ENCODE results near the gene WIPI1. TPM values are rescaled to one million over a fixed set of nuclear protein-coding genes. Genes with fewer than 3 reads are reported as not detected.

The WIPI1 gene
- total and polyA plus RNA-seq, 4 experiments from 2014 or later = 4.4 to 12.3 (median 9.9) TPM

DNA sequence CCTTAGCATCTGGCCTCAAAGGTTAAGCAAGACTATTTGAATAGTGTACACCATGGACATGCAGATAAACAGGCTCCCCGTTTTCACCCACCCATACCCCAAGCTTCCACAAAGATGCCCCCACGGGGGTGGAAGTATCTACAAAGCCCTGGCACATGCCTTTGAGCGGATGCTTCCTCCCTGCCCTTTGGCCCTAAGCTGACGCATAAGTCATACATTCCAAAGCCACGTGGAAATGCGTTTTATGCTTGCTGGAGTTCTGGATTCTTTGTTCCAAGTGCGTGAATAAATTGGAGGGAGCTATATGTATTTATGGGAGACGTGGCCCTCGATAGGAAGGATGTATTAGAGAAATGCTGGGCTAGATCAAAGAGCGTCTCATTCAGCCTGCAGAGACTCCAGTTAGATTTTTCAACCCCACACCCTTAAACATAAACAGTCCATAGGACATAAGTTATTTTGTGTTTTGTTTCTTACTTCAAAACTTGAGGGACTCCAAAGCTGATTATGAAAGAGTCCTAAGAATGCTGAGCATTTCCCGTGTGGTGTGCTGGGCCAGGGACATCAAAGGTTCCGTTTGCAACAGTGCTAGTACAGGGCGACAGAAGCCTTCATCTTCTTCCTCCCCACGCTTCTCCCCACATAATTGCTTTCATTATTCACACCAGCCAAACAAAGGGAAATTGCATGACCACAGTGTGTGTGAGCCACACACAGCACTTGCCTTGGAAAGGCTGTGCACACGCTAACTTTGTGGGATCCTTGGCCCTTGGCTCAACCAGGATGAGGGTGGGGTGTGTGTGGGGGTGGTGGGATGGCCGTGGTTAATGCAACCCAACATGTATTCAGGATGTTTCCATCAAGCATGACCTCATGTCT, 73.6 kb downstream of the WIPI1 start:
- Histone ChIP-seq H3K4me1 (ENCODE audit: insufficient read depth, low read length) (peaks cover 26% of the 10 kb centered on the region), H3K27ac (ENCODE audit: low read depth, low read length) (no peak overlapping the region), H3K9me3 (ENCODE audit: control insufficient read depth in 1 of 2, low read length in 2 of 2) (no peaks in the 10 kb centered on the region), H3K4me3 (ENCODE audit: low read length in 2 of 2) (peak overlapping the region in 1 of 2 donors; percentile 20), H3K36me3 (ENCODE audit: insufficient read depth, low read length) (no peaks in the 10 kb centered on the region), H3K27me3 (ENCODE audit: insufficient read depth, low read length) (no peaks in the 10 kb centered on the region)
- DNase-seq = peak in 3 of 5 donors; percentile 26 to 28 (median 27)
- Mint-ChIP-seq H3K27me3 (no peaks in the 10 kb centered on the region), H3K4me3 (peak overlapping the region; percentile 43 to 83 (median 66)), H3K36me3 (peaks cover 1 to 6% of the 10 kb centered on the region in 2 donors), H3K4me1 (peaks cover 22 to 43% (median 27%) of the 10 kb centered on the region in 4 donors), H3K27ac (peak overlapping the region; percentile 13 to 86 (median 67)), H3K9me3 (no peaks in the 10 kb centered on the region)
- CTCF ChIA-PET (ENCODE audit: partially characterized antibody) = interaction anchor here (1.2 to 4.2 kb wide), 3 partner anchors 15 to 97 kb away, joined by 3 to 25 read pairs (median 4); no protein-coding TSS in a partner anchor
- POLR2A ChIA-PET (ENCODE audit: partially characterized antibody) = interaction anchor here (0.6 to 2.5 kb wide), 6 partner anchors 12 to 93 kb away, joined by 3 to 19 read pairs (median 4); partner anchors contain the start of genes ARSG and SLC16A6
- intact Hi-C loops (cut with micrococcal nuclease) = loop anchor here (2.0 kb wide), 1 partner anchor 27 kb away; no protein-coding TSS in a partner anchor

DNA sequence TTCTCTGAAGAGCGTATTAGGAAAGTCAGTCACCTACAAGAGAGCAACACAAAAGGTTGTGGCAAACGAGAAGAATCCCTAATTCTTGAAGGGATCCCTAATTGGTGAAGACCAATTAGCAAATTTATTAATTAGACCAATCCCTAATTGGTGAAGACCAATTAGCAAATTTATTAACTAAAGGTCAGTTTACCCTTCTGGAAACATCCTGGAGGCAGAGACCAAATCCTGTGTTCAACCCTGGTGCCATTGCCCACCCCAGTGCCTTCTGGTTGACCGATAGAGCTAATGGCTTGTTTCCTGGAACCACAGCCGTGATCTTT, 74.2 kb downstream of the WIPI1 start:
- Mint-ChIP-seq H3K9me3 (no peaks in the 10 kb centered on the region), H3K4me1 (peaks cover 22 to 43% (median 27%) of the 10 kb centered on the region in 4 donors), H3K27ac (peak overlapping the region in 3 of 7 donors; percentile 60 to 84 (median 68)), H3K36me3 (peaks cover 1 to 6% of the 10 kb centered on the region in 2 donors), H3K27me3 (no peaks in the 10 kb centered on the region), H3K4me3 (peak overlapping the region in 3 of 8 donors; percentile 63 to 78 (median 67))
- ChIA-PET CTCF (ENCODE audit: partially characterized antibody) (interaction anchor here (1.2 to 4.2 kb wide), 3 partner anchors 15 to 96 kb away, joined by 3 to 25 read pairs (median 4); no protein-coding TSS in a partner anchor), POLR2A (ENCODE audit: partially characterized antibody) (interaction anchor here (1.2 to 2.5 kb wide), 4 partner anchors 12 to 92 kb away, joined by 3 to 19 read pairs (median 4); partner anchors contain the start of genes ARSG and SLC16A6)
- H3K4me1 ChIP-seq (ENCODE audit: insufficient read depth, low read length) = peaks cover 26% of the 10 kb centered on the region
- no peak for DNase-seq
- H3K9me3 ChIP-seq (ENCODE audit: control insufficient read depth in 1 of 2, low read length in 2 of 2) = no peaks in the 10 kb centered on the region
- H3K27me3 ChIP-seq (ENCODE audit: insufficient read depth, low read length) = no peaks in the 10 kb centered on the region
- intact Hi-C loops (cut with micrococcal nuclease) = no loop called here
- H3K27ac ChIP-seq (ENCODE audit: low read depth, low read length) = no peak overlapping the region
- no peak overlapping the region for H3K4me3 ChIP-seq (ENCODE audit: low read length in 2 of 2)
- H3K36me3 ChIP-seq (ENCODE audit: insufficient read depth, low read length) = no peaks in the 10 kb centered on the region

DNA sequence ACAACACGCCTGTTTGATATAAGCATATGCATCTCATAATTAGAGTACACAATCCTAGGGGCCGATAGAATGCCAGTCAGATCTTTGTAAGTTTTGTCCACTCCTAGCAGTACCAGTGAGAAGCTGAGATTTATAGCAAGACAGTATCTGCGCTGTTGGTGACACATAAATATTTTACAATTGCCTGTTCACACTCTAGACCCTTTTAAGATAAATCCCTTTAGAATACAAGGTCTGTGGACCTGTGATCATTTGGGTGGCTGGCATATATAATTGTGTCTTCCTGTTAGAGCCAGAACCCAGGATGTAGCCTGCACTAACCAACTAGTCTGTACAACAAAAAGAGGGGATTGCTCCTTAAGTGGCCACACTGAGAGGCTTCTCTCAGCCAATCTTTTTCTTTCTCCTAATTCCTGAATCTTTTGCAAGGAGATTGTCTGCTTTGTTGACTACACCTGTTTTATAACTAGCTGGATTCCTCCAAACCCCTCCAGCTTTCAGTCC, 74.7 kb downstream of the WIPI1 start:
- H3K36me3 Mint-ChIP-seq = peaks cover 3 to 6% of the 10 kb centered on the region in 2 donors
- peaks cover 26% of the 10 kb centered on the region for H3K4me1 ChIP-seq (ENCODE audit: insufficient read depth, low read length)
- no peaks in the 10 kb centered on the region for H3K27me3 ChIP-seq (ENCODE audit: insufficient read depth, low read length)
- peaks cover 22 to 43% (median 26%) of the 10 kb centered on the region in 4 donors for H3K4me1 Mint-ChIP-seq
- POLR2A ChIA-PET (ENCODE audit: partially characterized antibody) = interaction anchor here (0.8 to 2.5 kb wide), 6 partner anchors 11 to 92 kb away, joined by 3 to 19 read pairs (median 4); partner anchors contain the start of genes ARSG and SLC16A6
- no peak for DNase-seq
- H3K36me3 ChIP-seq (ENCODE audit: insufficient read depth, low read length) = no peaks in the 10 kb centered on the region
- intact Hi-C loops (cut with micrococcal nuclease) = no loop called here
- no peaks in the 10 kb centered on the region for H3K27me3 Mint-ChIP-seq
- CTCF ChIA-PET (ENCODE audit: partially characterized antibody) = interaction anchor here (0.8 to 4.2 kb wide), 2 partner anchors 16 to 42 kb away, joined by 3 to 25 read pairs; no protein-coding TSS in a partner anchor
- H3K9me3 Mint-ChIP-seq = no peaks in the 10 kb centered on the region
- H3K4me3 Mint-ChIP-seq = no peak overlapping the region
- no peak overlapping the region for H3K27ac Mint-ChIP-seq
- no peaks in the 10 kb centered on the region for H3K9me3 ChIP-seq (ENCODE audit: control insufficient read depth in 1 of 2, low read length in 2 of 2)
- H3K27ac ChIP-seq (ENCODE audit: low read depth, low read length) = no peak overlapping the region
- H3K4me3 ChIP-seq (ENCODE audit: low read length in 2 of 2) = no peak overlapping the region

DNA sequence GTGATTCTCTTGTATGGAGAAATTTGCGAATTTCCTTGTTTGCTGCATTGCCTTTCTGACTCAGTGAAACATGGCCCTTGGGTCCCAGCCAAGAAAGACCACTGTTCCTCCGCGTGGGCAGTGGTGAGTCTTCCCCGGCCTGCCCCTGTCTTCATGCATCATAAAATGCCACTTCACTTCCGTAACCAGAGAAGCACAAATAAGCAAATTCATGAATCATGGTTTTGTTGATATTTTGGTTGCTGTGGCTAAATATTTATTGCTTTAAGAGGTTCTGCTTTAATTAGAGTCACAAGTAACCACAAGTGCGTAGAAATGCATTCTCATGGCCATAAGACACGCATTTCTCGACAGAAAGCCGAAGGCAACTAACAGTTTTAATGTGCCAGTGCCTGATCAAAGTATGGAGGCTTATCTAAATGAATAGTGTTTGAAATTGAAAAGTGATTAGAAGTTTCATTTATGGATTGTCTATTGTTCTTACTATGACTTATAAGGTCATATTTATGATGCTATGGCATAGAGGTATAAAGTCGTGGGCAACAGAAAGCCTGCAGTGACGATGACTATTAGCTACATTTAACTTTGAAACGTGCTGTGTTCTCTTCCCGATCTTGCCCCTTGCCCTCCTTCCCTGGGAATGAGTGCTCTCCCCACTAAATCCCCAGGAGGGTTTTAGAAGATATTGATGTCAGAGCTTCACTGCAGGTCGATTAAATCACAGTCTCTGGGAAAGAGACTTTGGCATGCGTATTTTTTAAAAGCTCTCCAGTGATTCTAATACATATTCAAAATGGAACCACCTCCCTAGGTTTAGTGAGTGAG, 76.0 kb downstream of the WIPI1 start:
- DNase-seq = no peak
- Mint-ChIP-seq H3K4me3 (no peak overlapping the region), H3K4me1 (peaks cover 21 to 43% (median 24%) of the 10 kb centered on the region in 4 donors), H3K36me3 (peaks cover 3 to 9% of the 10 kb centered on the region in 2 donors), H3K27me3 (no peaks in the 10 kb centered on the region), H3K27ac (peak overlapping the region in 2 of 7 donors; percentile 12 to 27), H3K9me3 (no peaks in the 10 kb centered on the region)
- ChIA-PET CTCF (ENCODE audit: partially characterized antibody) (no interaction called here), POLR2A (ENCODE audit: partially characterized antibody) (interaction anchor here (0.8 to 0.9 kb wide), 2 partner anchors 16 to 26 kb away, joined by 3 to 4 read pairs; no protein-coding TSS in a partner anchor)
- Histone ChIP-seq H3K27ac (ENCODE audit: low read depth, low read length) (no peak overlapping the region), H3K4me1 (ENCODE audit: insufficient read depth, low read length) (peaks cover 26% of the 10 kb centered on the region), H3K27me3 (ENCODE audit: insufficient read depth, low read length) (no peaks in the 10 kb centered on the region), H3K9me3 (ENCODE audit: control insufficient read depth in 1 of 2, low read length in 2 of 2) (no peaks in the 10 kb centered on the region), H3K4me3 (ENCODE audit: low read length in 2 of 2) (no peak overlapping the region), H3K36me3 (ENCODE audit: insufficient read depth, low read length) (no peaks in the 10 kb centered on the region)
- intact Hi-C loops (cut with micrococcal nuclease) = no loop called here

DNA sequence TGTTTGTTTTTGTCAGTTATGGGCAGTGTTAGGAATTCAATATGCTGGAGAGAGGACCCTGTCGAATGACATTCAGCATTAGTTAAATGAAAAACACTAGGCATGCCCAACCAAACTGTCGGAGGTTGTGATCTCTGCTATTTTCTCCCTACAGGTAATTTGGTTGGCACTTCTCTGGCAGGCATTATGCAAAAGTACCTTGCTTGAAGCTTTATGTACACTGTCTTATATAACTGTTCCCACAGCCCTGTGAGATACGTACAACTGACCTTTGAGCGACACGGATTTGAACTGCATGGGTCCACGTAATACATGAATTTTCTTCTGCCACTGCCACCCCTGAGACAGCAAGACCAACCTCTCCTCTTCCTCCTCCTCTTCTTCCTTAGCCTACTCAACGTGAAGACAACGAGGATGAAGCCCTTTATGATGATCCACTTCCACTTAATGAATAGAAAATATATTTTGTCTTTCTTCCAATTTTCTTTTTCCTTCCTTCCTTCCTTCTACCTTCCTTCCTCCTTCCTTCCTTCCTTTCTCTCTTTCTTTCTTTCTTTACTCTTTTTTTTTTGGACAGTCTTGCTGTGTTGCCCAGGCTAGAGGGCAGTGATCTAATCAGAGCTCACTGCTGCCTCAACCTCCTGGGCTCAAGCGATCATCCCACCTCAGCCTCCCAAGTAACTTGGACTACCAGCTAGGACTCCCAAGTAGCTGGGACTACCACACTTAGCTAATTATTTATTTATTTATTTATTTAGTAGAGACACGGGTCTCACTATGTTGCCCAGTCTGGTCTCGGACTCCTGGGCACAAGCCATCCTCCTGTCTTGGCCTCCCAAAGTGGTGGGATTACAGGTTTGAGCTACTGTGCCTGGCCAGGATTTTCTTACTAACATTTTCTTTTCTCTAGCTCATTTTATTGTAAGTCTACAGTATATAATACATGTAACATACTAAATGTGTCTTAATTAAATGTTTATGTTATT, 77.3 kb downstream of the WIPI1 start:
- Histone ChIP-seq H3K36me3 (ENCODE audit: insufficient read depth, low read length) (no peaks in the 10 kb centered on the region), H3K4me3 (ENCODE audit: low read length in 2 of 2) (no peak overlapping the region), H3K9me3 (ENCODE audit: control insufficient read depth in 1 of 2, low read length in 2 of 2) (no peaks in the 10 kb centered on the region), H3K27ac (ENCODE audit: low read depth, low read length) (no peak overlapping the region), H3K27me3 (ENCODE audit: insufficient read depth, low read length) (no peaks in the 10 kb centered on the region), H3K4me1 (ENCODE audit: insufficient read depth, low read length) (peaks cover 26% of the 10 kb centered on the region)
- ChIA-PET CTCF (ENCODE audit: partially characterized antibody) (interaction anchor here (0.6 to 0.8 kb wide), 2 partner anchors 39 to 208 kb away, joined by 3 to 4 read pairs; no protein-coding TSS in a partner anchor), POLR2A (ENCODE audit: partially characterized antibody) (no interaction called here)
- Mint-ChIP-seq H3K4me1 (peaks cover 21 to 41% (median 24%) of the 10 kb centered on the region in 4 donors), H3K36me3 (peaks cover 3 to 13% of the 10 kb centered on the region in 2 donors), H3K4me3 (no peak overlapping the region), H3K9me3 (no peaks in the 10 kb centered on the region), H3K27ac (no peak overlapping the region), H3K27me3 (no peaks in the 10 kb centered on the region)
- DNase-seq = no peak
- intact Hi-C loops (cut with micrococcal nuclease) = no loop called here

DNA sequence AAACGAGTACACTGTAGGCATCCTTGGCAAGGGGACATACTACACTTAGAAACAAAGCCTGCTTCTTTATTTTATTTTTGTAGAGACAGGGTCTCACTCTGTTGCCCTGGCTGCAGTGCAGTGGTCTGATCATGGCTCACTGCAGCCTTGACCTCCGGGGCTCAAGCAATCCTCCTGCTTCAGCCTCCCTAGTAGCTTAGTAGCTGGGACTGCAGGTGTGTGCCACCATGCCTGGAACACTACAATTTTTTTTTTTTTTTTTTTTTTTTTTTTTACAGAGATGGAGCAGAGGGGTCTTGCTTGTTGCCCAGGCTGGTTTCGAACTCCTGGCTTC, 78.2 kb downstream of the WIPI1 start:
- POLR2A ChIA-PET (ENCODE audit: partially characterized antibody) = no interaction called here
- no peaks in the 10 kb centered on the region for H3K36me3 ChIP-seq (ENCODE audit: insufficient read depth, low read length)
- no peak for DNase-seq
- peaks cover 3 to 13% of the 10 kb centered on the region in 2 donors for H3K36me3 Mint-ChIP-seq
- CTCF ChIA-PET (ENCODE audit: partially characterized antibody) = no interaction called here
- intact Hi-C loops (cut with micrococcal nuclease) = no loop called here
- H3K27ac Mint-ChIP-seq = no peak overlapping the region
- H3K27me3 Mint-ChIP-seq = no peaks in the 10 kb centered on the region
- no peak overlapping the region for H3K4me3 ChIP-seq (ENCODE audit: low read length in 2 of 2)
- H3K4me1 Mint-ChIP-seq = peaks cover 15 to 33% (median 20%) of the 10 kb centered on the region in 4 donors
- no peaks in the 10 kb centered on the region for H3K9me3 Mint-ChIP-seq
- H3K27me3 ChIP-seq (ENCODE audit: insufficient read depth, low read length) = no peaks in the 10 kb centered on the region
- H3K9me3 ChIP-seq (ENCODE audit: control insufficient read depth in 1 of 2, low read length in 2 of 2) = no peaks in the 10 kb centered on the region
- H3K4me1 ChIP-seq (ENCODE audit: insufficient read depth, low read length) = peaks cover 19% of the 10 kb centered on the region
- no peak overlapping the region for H3K4me3 Mint-ChIP-seq
- H3K27ac ChIP-seq (ENCODE audit: low read depth, low read length) = no peak overlapping the region

Data from CD4-positive, alpha-beta memory T cell (primary cell).